Fibroblast of lung (primary cell): Measurements from ENCODE around the gene TFF2. TPM values are rescaled to one million over a fixed set of nuclear protein-coding genes. Genes with fewer than 3 reads are reported as not detected.

Experiments used
- DNase-seq, 2 donors: peaks; one replicate each; pipeline versions ENCODE4 v3.0.0 to v3.0.0-alpha.2; 2010; ENCODE audit warnings: low read depth in 2 of 2
- H2AFZ ChIP-seq: 2 replicates; pipeline ENCODE4 v1.5.1; 2012; ENCODE audit warnings: low read length, control low read depth, inconsistent platforms
- H3K27ac ChIP-seq: 2 replicates; pipeline ENCODE4 v1.5.1; 2011; ENCODE audit warnings: low read length, control low read depth; ENCODE audit not compliant: insufficient read depth
- H3K27me3 ChIP-seq: 2 replicates; pipeline ENCODE4 v1.5.1; 2011; ENCODE audit warnings: mild to moderate bottlenecking, low read length; ENCODE audit not compliant: control insufficient read depth, insufficient read depth
- H3K36me3 ChIP-seq: 2 replicates; pipeline ENCODE4 v1.5.1; 2011; ENCODE audit warnings: low read length; ENCODE audit not compliant: control insufficient read depth, insufficient read depth
- H3K4me1 ChIP-seq: 2 replicates; pipeline ENCODE4 v1.5.1; 2011; ENCODE audit warnings: low read length; ENCODE audit not compliant: control insufficient read depth, insufficient read depth; ENCODE audit errors: extremely low read depth
- H3K4me2 ChIP-seq: 2 replicates; pipeline ENCODE4 v1.5.1; 2011; ENCODE audit warnings: low read length, control low read depth; ENCODE audit not compliant: insufficient read depth; ENCODE audit errors: extremely low read depth
- H3K4me3 ChIP-seq, 4 experiments: fragments of 200-600 bp in 1 of 4; sonication (generic) in 1 of 4; replicated peaks in 1 of 4; 2 replicates each; pipeline ENCODE4 v1.5.1; 2011 to 2016; ENCODE audit warnings: low read length in 4 of 4, low read depth in 3 of 4, mild to moderate bottlenecking in 3 of 4, control low read depth in 2 of 4, inconsistent platforms in 1 of 4, mixed read lengths in 1 of 4; ENCODE audit not compliant: insufficient read depth in 1 of 4; ENCODE audit errors: control extremely low read depth in 1 of 4
- H3K79me2 ChIP-seq: 2 replicates; pipeline ENCODE4 v1.5.1; 2012; ENCODE audit warnings: mild to moderate bottlenecking, low read length, inconsistent platforms; ENCODE audit not compliant: control insufficient read depth, insufficient read depth
- H3K9ac ChIP-seq: 2 replicates; pipeline ENCODE4 v1.5.1; 2011; ENCODE audit warnings: mild to moderate bottlenecking, low read length, control low read depth; ENCODE audit not compliant: insufficient read depth
- H3K9me3 ChIP-seq: 2 replicates; pipeline ENCODE4 v1.5.1; 2012; ENCODE audit warnings: low read depth, low read length; ENCODE audit not compliant: control insufficient read depth, insufficient read depth
- H4K20me1 ChIP-seq: 2 replicates; pipeline ENCODE4 v1.5.1; 2011; ENCODE audit warnings: low read length; ENCODE audit not compliant: control insufficient read depth, insufficient read depth; ENCODE audit errors: extremely low read depth
- CTCF ChIP-seq, 2 donors: IDR thresholded peaks in 1 of 2; conservative IDR thresholded peaks in 1 of 2; 1 replicate in 1 of 2; 2 replicates in 1 of 2; pipeline ENCODE4 v1.5.1; 2011 to 2012; ENCODE audit warnings: low read length in 2 of 2, control low read depth in 1 of 2, inconsistent platforms in 1 of 2, low read depth in 1 of 2, mild to moderate bottlenecking in 1 of 2
- EZH2 ChIP-seq: IDR thresholded peaks from 2 replicates; pipeline ENCODE4 v1.5.1; 2012; ENCODE audit warnings: low read length, control low read depth, mild to moderate bottlenecking; ENCODE audit errors: missing control alignments
- polyA plus RNA-seq, 2 donors: library from polyadenylated mRNA; depleted of rRNA in 1 of 2; stranded (reverse) in 1 of 2; unstranded in 1 of 2; fragments of >200 nt; gene quantifications; 2 replicates each; pipeline ENCODE4 v1.2.1, GENCODE V29; 2011 to 2012; ENCODE audit warnings: missing spikeins in 1 of 2
- total RNA-seq: library from RNA; depleted of rRNA; stranded (reverse); fragments of >200 nt; gene quantifications from 2 replicates; pipeline ENCODE4 v1.2.1, GENCODE V29; 2014

The TFF2 gene
- total and polyA plus RNA-seq, 2 donors (not counting 1 experiment from before 2014, with no cell fraction given): not detected

- Histone ChIP-seq H3K27me3 (no peaks in the 10 kb centered on the region), H3K4me2 (no peak overlapping the region), H3K79me2 (no peaks in the 10 kb centered on the region), H3K27ac (no peak overlapping the region), H2AFZ (no peak overlapping the region), H3K9me3 (no peaks in the 10 kb centered on the region), H4K20me1 (no peaks in the 10 kb centered on the region), H3K4me1 (no peaks in the 10 kb centered on the region), H3K36me3 (no peaks in the 10 kb centered on the region), H3K4me3 (no peak overlapping the region), H3K9ac (no peak overlapping the region)
- TF ChIP-seq CTCF (conservative IDR thresholded peaks at IDR 0.05 in 1 of 2, IDR thresholded peaks at IDR 0.05 in 1 of 2; ENCODE audit: low read depth in 1 of 2, low read length in 2 of 2): no peak
- no peak for DNase-seq
These were observed 24.2 kb upstream of the TFF2 start for GRCh38 chr21:42374864-42375499.

GRCh38 chr21:42374457-42374856 is 23.7 kb upstream of the TFF2 start:
- H3K36me3 ChIP-seq: no peaks in the 10 kb centered on the region
- H3K4me3 ChIP-seq: no peak overlapping the region
- TF ChIP-seq CTCF (conservative IDR thresholded peaks at IDR 0.05 in 1 of 2, IDR thresholded peaks at IDR 0.05 in 1 of 2; ENCODE audit: low read depth in 1 of 2, low read length in 2 of 2) (no peak), EZH2 (no peak)
- H3K9me3 ChIP-seq: no peaks in the 10 kb centered on the region
- no peaks in the 10 kb centered on the region for H3K4me1 ChIP-seq
- H2AFZ ChIP-seq: no peak overlapping the region
- no peaks in the 10 kb centered on the region for H4K20me1 ChIP-seq
- H3K79me2 ChIP-seq: no peaks in the 10 kb centered on the region
- H3K9ac ChIP-seq: no peak overlapping the region
- no peak overlapping the region for H3K4me2 ChIP-seq
- no peak for DNase-seq
- no peaks in the 10 kb centered on the region for H3K27me3 ChIP-seq
- H3K27ac ChIP-seq: no peak overlapping the region

- DNase-seq: no peak
- Histone ChIP-seq H3K4me3 (no peak overlapping the region), H2AFZ (no peak overlapping the region), H3K4me2 (no peak overlapping the region), H3K79me2 (no peaks in the 10 kb centered on the region), H4K20me1 (no peaks in the 10 kb centered on the region), H3K9me3 (no peaks in the 10 kb centered on the region), H3K9ac (no peak overlapping the region), H3K4me1 (no peaks in the 10 kb centered on the region), H3K27me3 (no peaks in the 10 kb centered on the region), H3K36me3 (no peaks in the 10 kb centered on the region), H3K27ac (no peak overlapping the region)
- TF ChIP-seq EZH2 (no peak), CTCF (conservative IDR thresholded peaks at IDR 0.05 in 1 of 2, IDR thresholded peaks at IDR 0.05 in 1 of 2; ENCODE audit: low read depth in 1 of 2, low read length in 2 of 2) (no peak)
These were observed 23.2 kb upstream of the TFF2 start for GRCh38 chr21:42373908-42374455.
